ENCODE measurements around the gene SGMS1.

GRCh38 chr10:50467209-50467608 is 156.5 kb downstream of the SGMS1 start:
- no peak for TF ChIP-seq CTCF (IDR thresholded peaks at IDR 0.05)
- TF ChIP-seq ZFX (IDR thresholded peaks at IDR 0.05; ENCODE audit: borderline replicate concordance): no peak
